ENCODE data around the gene DCHS2.

DCHS2 gene

GRCh38 chr4:154277172-154277571 lies 214.4 kb downstream of the DCHS2 start:
- H4K20me1 ChIP-seq (ENCODE audit: insufficient read depth, low read length), result no peaks in the 10 kb centered on the region
- no peak overlapping the region for H2AFZ ChIP-seq (ENCODE audit: low read depth, low read length)
- no peaks in the 10 kb centered on the region for H3K36me3 ChIP-seq (ENCODE audit: insufficient read depth, low read length)
- DNase-seq (no peak), ATAC-seq (ENCODE audit: insufficient read depth, low read depth) (no peak)
- H3K79me2 ChIP-seq (ENCODE audit: insufficient read depth, low read length), result no peaks in the 10 kb centered on the region
- no peaks in the 10 kb centered on the region for H3K27me3 ChIP-seq (ENCODE audit: insufficient read depth, low read length, poor library complexity)
- H3K4me2 ChIP-seq (ENCODE audit: insufficient read depth, low read length), result no peak overlapping the region
- no peak overlapping the region for H3K4me3 ChIP-seq (ENCODE audit: low read depth in 1 of 2, low read length in 2 of 2)
- no peak overlapping the region for H3K9ac ChIP-seq (ENCODE audit: low read depth, low read length)
- TF ChIP-seq, protein P1, sequence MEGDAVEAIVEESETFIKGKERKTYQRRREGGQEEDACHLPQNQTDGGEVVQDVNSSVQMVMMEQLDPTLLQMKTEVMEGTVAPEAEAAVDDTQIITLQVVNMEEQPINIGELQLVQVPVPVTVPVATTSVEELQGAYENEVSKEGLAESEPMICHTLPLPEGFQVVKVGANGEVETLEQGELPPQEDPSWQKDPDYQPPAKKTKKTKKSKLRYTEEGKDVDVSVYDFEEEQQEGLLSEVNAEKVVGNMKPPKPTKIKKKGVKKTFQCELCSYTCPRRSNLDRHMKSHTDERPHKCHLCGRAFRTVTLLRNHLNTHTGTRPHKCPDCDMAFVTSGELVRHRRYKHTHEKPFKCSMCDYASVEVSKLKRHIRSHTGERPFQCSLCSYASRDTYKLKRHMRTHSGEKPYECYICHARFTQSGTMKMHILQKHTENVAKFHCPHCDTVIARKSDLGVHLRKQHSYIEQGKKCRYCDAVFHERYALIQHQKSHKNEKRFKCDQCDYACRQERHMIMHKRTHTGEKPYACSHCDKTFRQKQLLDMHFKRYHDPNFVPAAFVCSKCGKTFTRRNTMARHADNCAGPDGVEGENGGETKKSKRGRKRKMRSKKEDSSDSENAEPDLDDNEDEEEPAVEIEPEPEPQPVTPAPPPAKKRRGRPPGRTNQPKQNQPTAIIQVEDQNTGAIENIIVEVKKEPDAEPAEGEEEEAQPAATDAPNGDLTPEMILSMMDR (IDR thresholded peaks at IDR 0.05; ENCODE audit: borderline replicate concordance, extremely low read depth, low read length, poor library complexity, severe bottlenecking), result no peak
- no peak for TF ChIP-seq EZH2 (IDR thresholded peaks at IDR 0.05; ENCODE audit: borderline replicate concordance, low read depth, low read length, severe bottlenecking)
- peaks cover 3% of the 10 kb centered on the region for H3K9me3 ChIP-seq (ENCODE audit: insufficient read depth, low read length, severe bottlenecking)
- no peak overlapping the region for H3K27ac ChIP-seq (ENCODE audit: low read length)
- no peaks in the 10 kb centered on the region for H3K4me1 ChIP-seq (ENCODE audit: insufficient read depth, low read length)

- Histone ChIP-seq H3K27me3 (ENCODE audit: insufficient read depth, low read length, poor library complexity) (no peaks in the 10 kb centered on the region), H3K36me3 (ENCODE audit: insufficient read depth, low read length) (no peaks in the 10 kb centered on the region), H3K9ac (ENCODE audit: low read depth, low read length) (no peak overlapping the region), H4K20me1 (ENCODE audit: insufficient read depth, low read length) (no peaks in the 10 kb centered on the region), H3K4me3 (ENCODE audit: low read depth in 1 of 2, low read length in 2 of 2) (no peak overlapping the region), H3K4me2 (ENCODE audit: insufficient read depth, low read length) (no peak overlapping the region), H3K79me2 (ENCODE audit: insufficient read depth, low read length) (no peaks in the 10 kb centered on the region), H3K27ac (ENCODE audit: low read length) (no peak overlapping the region), H3K4me1 (ENCODE audit: insufficient read depth, low read length) (no peaks in the 10 kb centered on the region), H3K9me3 (ENCODE audit: insufficient read depth, low read length, severe bottlenecking) (peaks cover 3% of the 10 kb centered on the region), H2AFZ (ENCODE audit: low read depth, low read length) (no peak overlapping the region)
- no peak for ATAC-seq (ENCODE audit: insufficient read depth, low read depth)
- TF ChIP-seq, protein P1 (IDR thresholded peaks at IDR 0.05; ENCODE audit: borderline replicate concordance, extremely low read depth, low read length, poor library complexity, severe bottlenecking), result no peak
- no peak for TF ChIP-seq EZH2 (IDR thresholded peaks at IDR 0.05; ENCODE audit: borderline replicate concordance, low read depth, low read length, severe bottlenecking)
- DNase-seq, result no peak
These were observed 215.1 kb downstream of the DCHS2 start for GRCh38 chr4:154276496-154276895.

DNA sequence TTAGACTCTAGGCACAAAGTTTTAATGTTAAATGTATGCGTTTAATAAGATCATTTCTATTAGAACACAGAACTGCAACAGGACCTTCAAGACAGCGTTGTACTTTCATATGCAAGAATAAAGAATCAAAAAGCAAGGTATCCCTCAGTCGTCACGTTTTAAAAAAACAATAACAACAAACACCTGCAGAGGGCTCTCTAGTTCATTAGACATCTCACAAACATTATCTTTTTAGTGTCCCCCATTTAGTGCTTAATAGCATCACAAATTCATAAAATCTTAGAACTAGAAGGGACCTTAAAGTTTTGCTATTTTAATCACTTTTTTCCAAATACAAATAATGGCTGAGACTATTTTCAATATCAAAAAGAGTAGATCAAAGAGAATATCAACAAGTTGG lies 236.6 kb downstream of the DCHS2 start:
- TF ChIP-seq, protein P1 (IDR thresholded peaks at IDR 0.05; ENCODE audit: borderline replicate concordance, extremely low read depth, low read length, poor library complexity, severe bottlenecking), result peak; percentile 29
- no peak for TF ChIP-seq EZH2 (IDR thresholded peaks at IDR 0.05; ENCODE audit: borderline replicate concordance, low read depth, low read length, severe bottlenecking)

GRCh38 chr4:154234576-154234975 lies 257.0 kb downstream of the DCHS2 start:
- no peak overlapping the region for H3K4me3 ChIP-seq (ENCODE audit: low read depth in 1 of 2, low read length in 2 of 2)
- no peaks in the 10 kb centered on the region for H3K9me3 ChIP-seq (ENCODE audit: insufficient read depth, low read length, severe bottlenecking)
- H4K20me1 ChIP-seq (ENCODE audit: insufficient read depth, low read length), result no peaks in the 10 kb centered on the region
- no peak overlapping the region for H3K27ac ChIP-seq (ENCODE audit: low read length)
- no peaks in the 10 kb centered on the region for H3K36me3 ChIP-seq (ENCODE audit: insufficient read depth, low read length)
- TF ChIP-seq, protein P1 (IDR thresholded peaks at IDR 0.05; ENCODE audit: borderline replicate concordance, extremely low read depth, low read length, poor library complexity, severe bottlenecking), result no peak
- no peak for TF ChIP-seq EZH2 (IDR thresholded peaks at IDR 0.05; ENCODE audit: borderline replicate concordance, low read depth, low read length, severe bottlenecking)
- no peaks in the 10 kb centered on the region for H3K4me1 ChIP-seq (ENCODE audit: insufficient read depth, low read length)
- DNase-seq (no peak), ATAC-seq (ENCODE audit: insufficient read depth, low read depth) (no peak)
- no peak overlapping the region for H3K9ac ChIP-seq (ENCODE audit: low read depth, low read length)
- H3K27me3 ChIP-seq (ENCODE audit: insufficient read depth, low read length, poor library complexity), result no peaks in the 10 kb centered on the region
- no peak overlapping the region for H3K4me2 ChIP-seq (ENCODE audit: insufficient read depth, low read length)
- H2AFZ ChIP-seq (ENCODE audit: low read depth, low read length), result no peak overlapping the region
- H3K79me2 ChIP-seq (ENCODE audit: insufficient read depth, low read length), result no peaks in the 10 kb centered on the region

More for the DNA sequence above, 236.6 kb downstream of the DCHS2 start:
- Histone ChIP-seq H3K4me1 (ENCODE audit: insufficient read depth, low read length) (no peaks in the 10 kb centered on the region), H2AFZ (ENCODE audit: low read depth, low read length) (no peak overlapping the region), H3K9me3 (ENCODE audit: insufficient read depth, low read length, severe bottlenecking) (no peaks in the 10 kb centered on the region), H3K27ac (ENCODE audit: low read length) (no peak overlapping the region), H3K36me3 (ENCODE audit: insufficient read depth, low read length) (no peaks in the 10 kb centered on the region), H3K9ac (ENCODE audit: low read depth, low read length) (no peak overlapping the region), H3K27me3 (ENCODE audit: insufficient read depth, low read length, poor library complexity) (no peaks in the 10 kb centered on the region), H3K4me2 (ENCODE audit: insufficient read depth, low read length) (no peak overlapping the region), H3K79me2 (ENCODE audit: insufficient read depth, low read length) (no peaks in the 10 kb centered on the region), H3K4me3 (ENCODE audit: low read depth in 1 of 2, low read length in 2 of 2) (no peak overlapping the region), H4K20me1 (ENCODE audit: insufficient read depth, low read length) (no peaks in the 10 kb centered on the region)
- DNase-seq (no peak), ATAC-seq (ENCODE audit: insufficient read depth, low read depth) (no peak)
